GM21381 (cell line): Measurements from ENCODE around the gene TOR4A.

Experiments
- ATAC-seq: cut with Tn5 transposase; IDR thresholded peaks from one replicate; pipeline ENCODE4 v1.9.1; 2021; ENCODE audit warnings: mild to moderate bottlenecking, moderate library complexity; ENCODE audit not compliant: unreplicated experiment

TOR4A gene

DNA sequence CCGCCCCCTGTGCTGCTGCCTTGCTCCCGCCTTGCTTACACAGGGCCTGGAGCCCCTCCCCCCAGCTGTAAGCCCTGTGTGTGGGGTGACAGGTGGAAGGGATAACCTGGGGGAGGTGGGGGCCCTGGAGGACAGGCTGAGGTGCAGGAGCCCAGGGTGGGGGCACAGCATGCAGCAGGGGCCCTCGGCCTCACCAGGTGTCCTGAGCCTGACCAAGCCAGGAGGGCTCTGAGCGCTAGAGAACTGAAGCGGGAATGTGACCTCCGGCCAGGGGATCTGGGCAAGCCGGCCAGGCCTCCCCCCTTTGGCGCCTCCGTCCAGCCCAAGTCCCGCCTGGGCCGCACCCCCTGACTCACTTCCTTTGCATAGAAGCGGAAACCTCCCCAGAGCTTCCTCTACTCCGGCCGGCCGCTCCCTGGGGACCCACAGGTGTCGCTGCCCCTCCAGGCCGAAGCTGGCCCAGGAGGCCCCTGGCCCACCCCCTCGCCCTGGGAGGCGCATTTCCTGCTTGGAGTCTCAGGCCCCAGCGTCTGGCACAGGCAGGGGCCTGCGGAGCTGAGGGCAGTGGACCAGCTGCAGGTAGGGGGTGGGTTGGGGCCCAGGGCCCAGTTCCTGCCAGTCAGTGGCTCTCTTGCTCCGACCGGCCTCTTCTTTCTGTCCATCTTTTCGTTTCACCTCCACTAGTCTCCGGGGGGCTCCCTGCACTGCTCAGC lies at the start of gene TOR4A:
TSS of gene TOR4A (plus strand) at position 398 of the 713 bp plus-strand sequence. CDS start 964 bp downstream, outside the sequence.
- ATAC-seq = peak; percentile 58

DNA sequence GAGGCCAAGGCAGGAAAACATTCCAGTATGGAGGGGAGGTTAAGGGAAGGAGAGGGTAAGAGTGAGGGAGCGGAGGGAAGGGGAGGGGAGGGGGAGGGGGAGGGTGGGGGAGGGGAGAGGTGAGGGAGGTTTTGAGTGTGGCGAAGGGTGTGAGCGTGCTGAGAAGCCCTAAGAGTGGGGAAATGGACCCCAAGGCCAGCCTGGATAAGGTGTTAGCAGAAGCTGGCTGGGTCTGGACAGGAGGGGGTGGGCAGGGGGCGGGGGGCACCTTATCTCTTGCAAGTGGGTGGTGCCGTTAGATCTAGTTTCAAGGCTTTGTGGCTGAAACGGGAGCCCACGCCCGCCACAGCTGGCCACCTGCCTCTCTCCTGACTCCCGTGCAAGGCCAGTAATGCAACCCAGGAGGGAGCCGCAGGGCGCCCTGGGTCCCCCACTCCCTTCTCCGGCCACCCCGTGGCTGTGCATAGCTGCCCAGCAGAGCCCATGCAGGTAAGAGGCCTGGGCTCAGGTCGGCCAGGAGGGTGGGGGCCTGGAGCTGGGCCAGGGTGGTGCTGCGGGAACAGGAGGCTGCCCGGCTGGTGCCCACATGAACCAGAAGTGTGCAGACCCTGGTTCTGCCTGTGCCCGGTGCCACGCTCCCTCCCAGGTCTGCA lies 49.5 kb upstream of the TOR4A start:
- no peak for ATAC-seq

DNA sequence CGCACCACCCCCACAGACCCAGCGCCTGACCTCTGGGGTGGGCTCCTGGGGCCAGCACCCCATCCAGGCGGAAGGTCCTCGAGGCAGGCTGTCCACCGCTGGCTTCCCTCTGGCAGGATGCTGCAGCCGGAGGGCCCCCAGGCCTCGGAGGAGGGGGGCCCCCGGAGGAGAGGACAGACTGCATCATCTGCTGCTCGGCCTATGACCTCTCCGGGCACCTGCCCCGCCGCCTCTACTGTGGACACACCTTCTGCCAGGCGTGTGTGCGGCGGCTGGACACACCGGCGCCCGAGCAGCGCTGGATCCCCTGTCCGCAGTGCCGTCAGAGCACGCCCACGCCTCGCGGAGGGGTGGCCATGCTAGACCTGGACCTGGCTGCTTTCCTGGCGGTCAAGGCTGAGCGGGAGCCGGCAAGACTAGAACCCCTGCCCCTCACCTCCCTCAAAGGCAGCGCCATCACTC lies 49.0 kb upstream of the TOR4A start:
- no peak for ATAC-seq

DNA sequence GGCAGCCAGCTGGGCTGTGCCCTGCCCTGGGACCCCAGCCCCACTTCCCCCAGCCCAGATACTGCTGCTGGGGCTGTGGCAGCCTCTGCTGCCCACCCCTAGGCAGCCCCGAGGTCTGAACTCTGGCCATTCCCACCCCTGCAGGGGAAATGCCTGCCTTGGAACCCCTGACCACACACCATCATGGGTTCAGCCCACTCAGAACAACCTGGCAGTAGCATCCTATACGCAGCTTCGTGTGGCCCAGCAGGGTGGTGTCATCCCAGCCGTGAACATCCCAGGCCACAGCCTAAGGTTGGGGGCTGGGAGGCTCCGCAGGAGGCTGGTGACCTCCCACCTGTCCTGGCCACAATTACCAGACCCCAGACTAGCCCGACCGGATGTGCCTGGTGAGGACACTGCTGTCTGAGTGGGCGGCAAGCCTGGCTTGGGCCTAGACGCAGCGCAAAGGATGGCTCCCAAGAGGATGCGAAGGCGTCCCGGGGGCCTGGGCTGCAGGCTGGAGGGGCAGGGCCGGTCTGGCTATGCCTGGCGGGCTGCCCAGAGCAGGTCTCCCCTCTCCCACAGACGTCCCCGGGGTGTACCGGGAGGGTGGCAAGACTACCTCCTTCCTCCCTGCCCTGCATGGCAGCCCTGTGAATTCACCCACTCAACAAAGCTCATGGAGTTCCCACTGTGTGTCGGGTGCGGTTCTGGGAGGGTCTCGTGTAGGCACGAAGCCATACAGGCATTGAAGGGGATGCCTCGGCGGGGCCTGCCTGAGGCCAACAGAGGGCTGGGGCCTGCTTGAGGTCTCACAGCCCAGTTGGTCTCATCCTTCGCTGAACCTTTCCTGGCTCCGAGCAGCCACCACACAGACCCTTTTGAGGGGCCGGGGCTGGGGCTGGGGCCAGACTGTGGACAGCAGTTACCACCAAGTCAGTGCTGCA lies 48.3 kb upstream of the TOR4A start:
- ATAC-seq = no peak

DNA sequence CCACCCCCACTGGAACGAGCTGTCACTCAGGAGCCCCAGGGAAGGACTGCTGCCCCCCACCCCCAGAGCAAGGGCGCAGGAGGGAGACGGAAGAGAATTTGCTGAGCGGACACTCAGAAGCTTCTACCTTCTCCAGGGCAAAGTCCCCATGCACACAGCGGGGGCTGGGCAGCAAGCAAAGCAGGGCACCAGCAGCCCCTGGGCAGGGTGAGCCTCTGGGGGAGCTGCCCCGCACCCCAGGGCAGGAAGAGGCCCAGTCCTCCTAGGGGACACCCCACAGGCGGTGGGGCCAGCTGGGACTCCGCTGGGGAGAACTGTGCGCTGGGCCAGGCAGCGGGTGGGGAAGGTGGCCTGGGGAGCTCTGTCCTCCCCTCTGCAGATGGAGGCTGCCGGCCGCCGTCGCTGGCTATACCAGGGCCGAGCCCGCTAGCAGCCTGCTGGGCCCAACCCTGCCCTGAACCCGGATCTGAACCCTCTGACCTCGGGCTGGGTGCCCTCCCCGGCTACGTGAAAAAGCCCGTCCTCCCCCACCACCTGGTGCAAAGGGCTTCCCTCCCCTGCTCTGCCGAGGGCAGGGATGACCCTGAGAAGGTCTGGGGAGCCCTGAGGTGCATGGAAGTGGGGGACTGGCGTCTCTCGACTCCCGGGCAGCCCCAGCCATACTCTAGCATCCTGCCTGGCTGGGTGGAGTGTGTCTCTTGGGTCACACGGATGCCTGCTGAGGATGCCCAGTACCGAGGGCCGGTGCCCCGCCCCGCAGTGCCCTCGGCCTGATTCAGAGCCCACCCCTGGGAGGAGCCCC lies 47.4 kb upstream of the TOR4A start:
- ATAC-seq = no peak

DNA sequence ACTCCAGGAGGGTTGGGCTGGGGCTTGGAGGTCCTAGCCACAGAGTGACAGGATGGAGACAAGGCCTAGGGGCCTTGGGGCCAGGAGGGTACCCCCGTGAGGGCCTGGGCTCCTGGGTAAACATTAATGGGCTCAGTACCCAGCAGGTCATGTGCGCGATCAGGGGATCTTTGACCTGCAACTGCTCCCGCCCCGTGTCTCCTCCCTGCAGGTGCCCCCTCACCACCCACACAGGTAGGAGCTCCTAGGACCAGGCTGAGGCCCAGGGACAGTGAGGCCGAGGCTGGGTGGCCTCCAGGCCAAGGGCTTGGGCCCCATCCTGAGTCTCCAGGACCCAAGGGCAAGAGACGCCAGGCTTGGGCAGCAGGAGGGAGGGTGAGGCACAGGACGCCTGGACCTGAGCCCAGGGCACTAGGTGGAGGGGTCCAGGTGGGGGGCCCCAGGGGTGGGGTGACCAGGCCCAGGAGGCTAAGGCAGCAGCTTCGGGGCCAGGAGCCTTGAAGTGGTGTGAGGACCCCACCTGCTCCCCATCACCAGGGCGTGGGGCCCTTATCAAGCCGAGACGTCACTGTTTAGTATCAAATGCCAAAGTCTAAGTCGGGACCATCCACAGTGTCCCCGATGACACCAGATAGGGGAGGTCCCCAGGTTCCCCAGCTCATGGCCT lies 46.7 kb upstream of the TOR4A start, which contains the start of gene SLC34A3:
TSS of gene SLC34A3 (plus strand) at position 197 of the 667 bp plus-strand sequence. CDS start 802 bp downstream, outside the sequence.
- ATAC-seq = no peak

DNA sequence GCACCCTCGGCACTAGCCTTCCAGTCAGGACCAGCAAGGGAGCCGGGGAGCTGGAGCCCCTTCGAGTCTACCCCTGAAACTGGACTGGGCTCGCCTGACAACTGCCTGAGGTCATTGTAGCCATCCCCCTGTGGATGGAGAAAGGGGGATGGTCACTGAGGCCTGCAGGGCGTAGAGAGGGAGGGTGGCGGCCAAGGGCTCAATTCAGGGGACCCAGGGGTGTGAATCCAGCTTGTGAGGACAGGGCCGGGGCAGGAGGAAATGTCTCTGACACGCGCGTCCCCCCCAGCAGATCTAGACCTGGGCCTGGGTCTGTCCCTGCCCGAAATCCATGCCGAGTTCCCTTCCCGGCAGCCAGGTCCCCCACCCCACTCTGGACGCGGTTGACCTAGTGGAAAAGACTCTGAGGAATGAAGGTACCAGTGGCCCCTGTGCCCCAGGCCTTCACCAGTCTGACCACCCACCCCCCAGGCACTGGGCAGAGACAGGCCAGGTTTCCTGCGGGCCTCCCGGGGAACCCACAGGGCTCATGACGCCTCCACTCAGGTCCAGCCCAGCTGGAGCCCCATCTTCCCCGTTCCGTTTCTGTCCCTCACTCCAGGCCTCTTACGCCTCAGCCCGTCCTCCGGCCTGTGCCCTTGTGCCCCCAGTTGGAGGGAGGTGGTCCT lies 46.0 kb upstream of the TOR4A start:
- ATAC-seq = no peak

DNA sequence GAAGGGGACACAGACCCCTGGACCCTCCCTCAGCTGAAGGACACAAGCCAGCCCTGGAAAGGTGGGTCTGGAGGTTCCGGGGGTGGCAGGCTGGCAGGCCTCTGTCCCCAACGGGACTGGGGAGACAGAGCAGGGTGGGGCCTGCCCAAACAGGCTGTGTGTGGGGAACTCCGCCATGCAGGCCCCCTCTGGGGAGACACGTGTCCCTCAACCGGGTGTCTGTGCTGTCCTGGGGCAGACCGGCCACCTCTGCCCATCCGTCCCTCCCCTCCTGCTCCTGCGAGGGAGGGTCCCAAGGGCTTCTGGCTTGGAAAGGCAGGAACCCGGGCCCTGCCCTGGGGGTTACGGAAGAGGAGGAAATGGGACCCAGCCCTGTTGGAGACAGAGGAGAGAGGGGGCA lies 45.4 kb upstream of the TOR4A start:
- no peak for ATAC-seq

DNA sequence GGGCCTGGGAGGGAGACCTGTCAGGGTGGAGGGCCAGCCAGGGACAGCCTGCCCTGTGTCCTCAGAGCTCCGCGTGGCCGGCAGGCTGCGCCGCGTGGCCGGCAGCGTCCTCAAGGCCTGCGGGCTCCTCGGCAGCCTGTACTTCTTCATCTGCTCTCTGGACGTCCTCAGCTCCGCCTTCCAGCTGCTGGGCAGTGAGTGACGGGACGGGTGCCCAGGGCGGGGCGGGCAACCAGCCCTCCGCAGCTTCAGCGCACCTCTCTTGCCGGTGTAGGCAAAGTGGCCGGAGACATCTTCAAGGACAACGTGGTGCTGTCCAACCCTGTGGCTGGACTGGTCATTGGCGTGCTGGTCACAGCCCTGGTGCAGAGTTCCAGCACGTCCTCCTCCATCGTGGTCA lies 45.0 kb upstream of the TOR4A start:
- ATAC-seq = no peak

DNA sequence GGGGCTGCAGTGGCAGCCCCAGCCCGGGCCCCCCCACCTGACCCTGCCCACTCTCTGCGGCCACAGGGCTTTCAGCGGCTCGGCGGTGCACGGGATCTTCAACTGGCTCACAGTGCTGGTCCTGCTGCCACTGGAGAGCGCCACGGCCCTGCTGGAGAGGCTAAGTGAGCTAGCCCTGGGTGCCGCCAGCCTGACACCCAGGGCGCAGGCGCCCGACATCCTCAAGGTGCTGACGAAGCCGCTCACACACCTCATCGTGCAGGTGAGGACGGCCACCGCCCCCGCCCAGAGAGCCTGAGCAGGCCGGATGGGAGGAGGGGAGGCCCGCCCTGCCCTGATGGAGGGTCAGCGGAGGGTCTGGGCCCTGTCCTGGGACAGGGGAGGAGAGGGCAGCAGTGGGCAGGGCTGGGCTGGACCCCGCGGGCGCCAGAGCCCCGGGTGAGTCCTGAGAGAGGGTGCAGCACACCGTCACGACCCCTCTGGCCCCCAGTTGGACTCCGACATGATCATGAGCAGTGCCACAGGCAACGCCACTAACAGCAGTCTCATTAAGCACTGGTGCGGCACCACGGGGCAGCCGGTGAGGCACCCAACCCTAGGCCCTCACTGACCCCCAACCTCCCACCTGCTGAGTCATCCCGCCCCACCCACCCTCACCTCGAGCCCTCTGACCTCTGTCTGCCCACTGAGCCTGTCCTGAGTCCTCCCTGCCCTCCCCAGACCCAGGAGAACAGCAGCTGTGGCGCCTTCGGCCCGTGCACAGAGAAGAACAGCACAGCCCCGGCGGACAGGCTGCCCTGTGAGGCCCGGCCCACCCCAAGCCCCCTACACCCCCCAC lies 44.2 kb upstream of the TOR4A start:
- ATAC-seq = no peak

DNA sequence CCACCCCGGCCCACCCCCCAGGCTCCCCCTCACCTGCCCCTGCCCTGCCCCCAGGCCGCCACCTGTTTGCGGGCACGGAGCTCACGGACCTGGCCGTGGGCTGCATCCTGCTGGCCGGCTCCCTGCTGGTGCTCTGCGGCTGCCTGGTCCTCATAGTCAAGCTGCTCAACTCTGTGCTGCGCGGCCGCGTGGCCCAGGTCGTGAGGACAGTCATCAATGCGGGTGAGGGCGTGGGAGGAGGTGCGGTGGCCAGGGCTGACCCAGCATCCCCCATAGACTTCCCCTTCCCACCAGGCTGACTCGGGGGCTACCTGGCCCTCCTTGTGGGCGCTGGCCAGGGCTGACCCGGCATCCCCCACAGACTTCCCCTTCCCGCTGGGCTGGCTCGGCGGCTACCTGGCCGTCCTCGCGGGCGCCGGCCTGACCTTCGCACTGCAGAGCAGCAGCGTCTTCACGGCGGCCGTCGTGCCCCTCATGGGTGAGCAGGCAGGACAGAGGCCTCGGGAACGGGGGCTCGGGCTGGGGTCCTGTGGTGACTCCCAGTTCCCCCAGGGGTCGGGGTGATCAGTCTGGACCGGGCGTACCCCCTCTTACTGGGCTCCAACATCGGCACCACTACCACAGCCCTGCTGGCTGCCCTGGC lies 43.4 kb upstream of the TOR4A start:
- ATAC-seq = no peak

DNA sequence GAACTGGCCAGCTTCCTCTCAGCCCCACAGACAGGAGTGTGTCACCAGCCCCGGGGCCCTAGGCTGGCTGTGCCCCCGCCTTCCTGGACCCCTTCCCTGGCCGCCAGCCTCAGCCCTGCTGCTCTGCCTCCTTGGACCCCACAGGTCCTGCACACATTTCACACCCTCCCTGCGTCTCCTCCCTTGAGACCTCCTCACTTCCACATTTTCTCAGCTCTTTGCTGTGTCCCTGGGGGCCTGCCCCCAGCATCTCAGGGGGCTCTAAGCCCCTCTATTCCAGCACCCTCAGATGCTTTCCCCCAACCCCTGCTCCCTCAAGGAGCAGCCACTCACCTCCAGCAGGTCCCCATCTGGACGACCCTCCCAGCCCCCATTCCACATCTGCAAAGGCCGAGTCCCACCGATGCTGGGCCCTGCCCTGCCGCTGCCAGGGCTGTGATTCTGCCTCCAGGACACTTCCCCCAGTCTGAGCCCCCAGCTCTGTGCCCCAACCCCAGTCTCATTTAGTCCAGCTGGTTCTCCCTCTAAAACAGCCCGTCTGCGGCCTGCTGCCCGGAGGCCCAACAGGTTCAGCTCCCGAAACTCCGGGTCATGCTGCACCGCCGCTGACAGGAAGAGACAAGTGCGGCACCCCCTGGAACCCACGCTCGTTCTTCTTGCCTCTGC lies 42.6 kb upstream of the TOR4A start:
- no peak for ATAC-seq

DNA sequence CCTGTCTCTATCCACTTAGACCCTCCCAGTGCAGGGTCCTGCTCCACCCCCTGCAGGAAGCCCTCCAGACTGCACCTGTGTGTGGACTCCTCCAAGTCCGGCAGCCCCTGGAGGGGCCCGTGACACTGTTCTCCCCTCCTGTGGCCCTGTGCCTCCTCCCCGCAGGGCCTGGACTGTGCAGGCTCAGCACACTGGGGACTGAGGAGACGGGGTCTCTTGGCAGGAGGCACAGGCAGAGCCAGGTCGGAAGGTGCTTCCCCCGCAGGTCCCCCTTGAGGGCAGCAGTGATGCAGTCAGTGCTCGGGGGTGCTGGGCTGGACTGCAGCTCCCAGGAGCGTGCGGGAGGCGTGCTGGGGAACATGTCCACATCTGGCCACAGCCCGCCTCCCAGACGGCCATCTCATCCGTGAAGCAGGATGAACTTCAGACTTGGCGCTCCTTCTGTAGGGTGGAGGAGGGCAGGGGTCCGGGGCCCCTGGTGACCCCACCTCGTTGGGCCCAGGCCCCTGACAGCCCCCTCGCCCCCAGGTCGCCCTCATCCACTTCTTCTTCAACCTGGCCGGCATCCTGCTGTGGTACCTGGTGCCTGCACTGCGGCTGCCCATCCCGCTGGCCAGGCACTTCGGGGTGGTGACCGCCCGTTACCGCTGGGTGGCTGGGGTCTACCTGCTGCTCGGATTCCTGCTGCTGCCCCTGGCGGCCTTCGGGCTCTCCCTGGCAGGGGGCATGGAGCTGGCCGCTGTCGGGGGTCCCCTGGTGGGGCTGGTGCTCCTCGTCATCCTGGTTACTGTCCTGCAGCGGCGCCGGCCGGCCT lies 41.9 kb upstream of the TOR4A start:
- ATAC-seq = no peak

DNA sequence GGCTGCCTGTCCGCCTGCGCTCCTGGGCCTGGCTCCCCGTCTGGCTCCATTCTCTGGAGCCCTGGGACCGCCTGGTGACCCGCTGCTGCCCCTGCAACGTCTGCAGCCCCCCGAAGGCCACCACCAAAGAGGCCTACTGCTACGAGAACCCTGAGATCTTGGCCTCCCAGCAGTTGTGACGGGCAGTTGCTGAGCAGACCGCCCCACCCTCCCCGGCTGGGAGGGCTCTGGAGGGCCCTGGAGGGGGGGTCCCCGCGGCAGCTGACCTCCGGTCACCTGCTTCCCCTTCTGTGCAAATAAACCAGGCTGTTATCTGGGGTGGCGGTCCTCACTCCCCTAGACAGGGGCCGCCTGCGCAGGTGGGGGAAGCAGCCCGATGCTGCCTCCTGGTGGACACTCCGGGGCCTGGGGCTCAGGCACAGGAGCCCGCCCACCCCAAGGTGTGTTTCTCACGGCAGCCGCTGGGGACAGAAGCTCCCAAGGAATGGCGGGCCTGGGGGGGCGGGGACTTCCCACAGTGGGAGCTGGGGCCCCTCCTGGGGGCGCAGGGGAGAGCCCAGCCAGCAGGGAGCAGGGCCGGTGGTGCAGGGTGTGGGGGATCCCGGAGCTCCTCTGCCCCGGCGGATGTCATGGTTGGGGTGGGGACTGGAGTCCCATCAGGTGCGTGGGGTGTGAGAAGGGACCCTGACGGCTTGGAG lies 41.1 kb upstream of the TOR4A start:
- no peak for ATAC-seq

DNA sequence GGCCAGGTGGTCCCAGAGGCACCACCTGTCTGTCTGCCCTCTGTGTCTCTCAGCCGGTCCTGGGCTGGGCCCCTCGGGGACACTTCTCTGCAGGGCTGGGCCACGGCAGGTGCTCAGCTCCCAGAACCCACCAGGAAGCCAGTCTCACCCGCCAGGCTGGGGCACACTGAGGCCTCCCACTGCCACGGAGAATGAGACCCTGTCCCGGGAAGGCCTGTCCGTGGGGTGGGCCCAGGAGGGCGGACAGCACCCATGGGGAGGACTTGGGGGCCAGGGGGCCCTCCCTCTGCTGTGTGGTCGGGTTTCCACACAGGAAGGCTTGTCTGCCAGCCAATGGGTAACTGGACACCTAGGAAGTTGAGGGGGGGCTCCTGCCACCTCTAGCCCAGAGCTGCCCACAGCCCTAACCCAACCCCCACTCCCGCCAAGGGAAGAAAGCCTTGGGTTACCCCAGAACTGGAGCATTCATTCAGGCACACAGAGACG lies 40.5 kb upstream of the TOR4A start:
- no peak for ATAC-seq
